ENCODE results near the gene MED4. TPM values are rescaled to one million over a fixed set of nuclear protein-coding genes. Genes with fewer than 3 reads are reported as not detected.

The MED4 gene
- total and polyA plus RNA-seq, 2 of the 8 experiments (the other 6 are each of a cell fraction or from before 2014, with no cell fraction given), result 25.7 to 48.1 TPM

- Histone ChIP-seq H3K36me3 (ENCODE audit: control insufficient read depth in 2 of 4, insufficient read depth in 4 of 4, low read length in 3 of 4) (peaks cover 13 to 96% (median 60%) of the 10 kb centered on the region in 4 experiments), H3K27ac (ENCODE audit: low read depth, low read length) (no peak overlapping the region), H4K20me1 (replicated peaks in 1 of 2; ENCODE audit: control insufficient read depth in 1 of 2, insufficient read depth in 2 of 2, low read length in 2 of 2) (no peaks in the 10 kb centered on the region), H4K8ac (ENCODE audit: extremely low read depth, insufficient read depth, low read length) (no peak overlapping the region), H3K27me3 (replicated peaks in 1 of 4; ENCODE audit: control insufficient read depth in 3 of 4, extremely low read depth in 1 of 4, insufficient read depth in 3 of 4, low read length in 3 of 4) (no peaks in the 10 kb centered on the region), H2BK15ac (ENCODE audit: low read length) (no peak overlapping the region), H3K56ac (replicated peaks; ENCODE audit: insufficient read length, low read depth, low read length) (no peak overlapping the region), H2BK5ac (ENCODE audit: low read depth, low read length) (peak overlapping the region; percentile 60; the same call in 1 of the 2 replicates), H2AK5ac (ENCODE audit: low read depth, low read length) (no peak overlapping the region), H2BK20ac (ENCODE audit: low read length) (no peak overlapping the region), H3K4me1 (replicated peaks in 1 of 4; ENCODE audit: control insufficient read depth in 3 of 4, insufficient read depth in 4 of 4, low read length in 3 of 4) (no peaks in the 10 kb centered on the region), H3K4me3 (ENCODE audit: extremely low read depth in 1 of 4, insufficient read depth in 2 of 4, low read depth in 3 of 4, low read length in 4 of 4) (no peak overlapping the region), H3K18ac (ENCODE audit: extremely low read depth, low read length) (no peak overlapping the region), H2BK120ac (replicated peaks; ENCODE audit: low read depth, low read length) (no peak overlapping the region), H3K9ac (replicated peaks in 1 of 4; ENCODE audit: extremely low read depth in 1 of 4, low read depth in 3 of 4, low read length in 3 of 4) (no peak overlapping the region), H2AFZ (ENCODE audit: low read length) (no peak overlapping the region), H3K79me2 (ENCODE audit: control insufficient read depth in 1 of 2, insufficient read depth in 2 of 2, low read length in 2 of 2) (no peaks in the 10 kb centered on the region), H3K14ac (ENCODE audit: insufficient read length) (no peak overlapping the region), H3K79me1 (ENCODE audit: low read depth, low read length) (no peaks in the 10 kb centered on the region), H3K4me2 (ENCODE audit: insufficient read depth in 1 of 2, low read depth in 2 of 2, low read length in 2 of 2) (no peak overlapping the region), H4K5ac (ENCODE audit: insufficient read length, low read depth, low read length) (no peak overlapping the region), H3K9me3 (ENCODE audit: insufficient read depth in 2 of 2, low read depth in 1 of 2, low read length in 1 of 2) (peaks cover 61 to 62% of the 10 kb centered on the region in 2 experiments), H3K4ac (replicated peaks; ENCODE audit: insufficient read length, low read depth, low read length) (no peak overlapping the region), H2BK12ac (ENCODE audit: low read depth, low read length) (no peak overlapping the region), H3K23me2 (ENCODE audit: low read depth, low read length) (no peaks in the 10 kb centered on the region), H4K91ac (replicated peaks; ENCODE audit: insufficient read length, low read length) (no peak overlapping the region), H3K23ac (ENCODE audit: insufficient read length) (no peak overlapping the region)
- WGBS, 2 experiments (ENCODE audit: extremely low coverage in 1 of 2, insufficient coverage in 1 of 2, insufficient read length in 1 of 2, insufficient replicate concordance in 2 of 2, low coverage in 1 of 2, low lambda C conversion rate in 2 of 2, missing lambda C conversion rate in 1 of 2), result 97% methylated on average over 2 of the region's 2 CpGs; no CpG with 5 or more reads in 1 of the 2 experiments
- POLR2A ChIA-PET (ENCODE audit: partially characterized antibody), result no interaction called here
- TF ChIP-seq SUZ12 (IDR thresholded peaks at IDR 0.05; ENCODE audit: low read length) (no peak), RBBP5 (IDR thresholded peaks at IDR 0.05; ENCODE audit: borderline replicate concordance, low read depth, low read length) (no peak), CBX5 (IDR thresholded peaks at IDR 0.05; ENCODE audit: low read depth, low read length) (no peak), CREB1 (IDR thresholded peaks at IDR 0.05) (no peak), RXRA (IDR thresholded peaks at IDR 0.05; ENCODE audit: insufficient read depth, low read depth, low read length) (no peak), MAX (IDR thresholded peaks at IDR 0.05) (no peak), SP1 (IDR thresholded peaks at IDR 0.05; ENCODE audit: low read depth, low read length) (no peak)
- FAIRE-seq, result no peak
- DNase-seq (ENCODE audit: low read depth in 1 of 2, low spot score in 2 of 2), result no peak
- CTCF ChIA-PET (ENCODE audit: partially characterized antibody), result no interaction called here
These were observed 22.1 kb downstream of the MED4 start for GRCh38 chr13:48072787-48073186.
